Measurements from ENCODE around the gene G0S2.

Gene G0S2

DNA sequence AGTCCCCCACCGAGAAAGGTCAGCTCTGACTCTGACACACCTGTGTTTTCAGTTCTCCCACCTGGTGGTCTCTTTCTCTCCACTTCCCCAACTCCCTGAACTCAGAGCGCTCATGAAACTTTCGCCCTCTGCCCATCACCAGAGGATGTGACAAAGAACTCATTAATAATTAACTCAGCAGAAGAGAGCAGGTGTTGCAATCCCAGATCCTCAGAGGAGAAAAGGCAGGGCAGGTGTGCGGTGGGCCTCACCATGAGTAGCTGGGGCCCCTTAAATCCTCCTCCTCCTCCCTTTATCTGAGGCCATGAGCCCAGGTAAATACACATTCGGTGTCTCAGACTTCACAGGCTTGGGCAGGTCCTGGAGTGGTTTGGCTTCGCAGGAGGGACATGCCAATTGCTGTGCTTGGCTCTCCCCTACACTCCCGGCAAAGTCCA, 21.3 kb upstream of the G0S2 start:
- H3K4me3 ChIP-seq (replicated peaks; ENCODE audit: insufficient read depth, low read length) = no peak overlapping the region
- H3K27ac ChIP-seq (replicated peaks) = no peak overlapping the region
- no peaks in the 10 kb centered on the region for H3K27me3 ChIP-seq (ENCODE audit: insufficient read depth, poor library complexity, severe bottlenecking)
- TF ChIP-seq, protein P1, sequence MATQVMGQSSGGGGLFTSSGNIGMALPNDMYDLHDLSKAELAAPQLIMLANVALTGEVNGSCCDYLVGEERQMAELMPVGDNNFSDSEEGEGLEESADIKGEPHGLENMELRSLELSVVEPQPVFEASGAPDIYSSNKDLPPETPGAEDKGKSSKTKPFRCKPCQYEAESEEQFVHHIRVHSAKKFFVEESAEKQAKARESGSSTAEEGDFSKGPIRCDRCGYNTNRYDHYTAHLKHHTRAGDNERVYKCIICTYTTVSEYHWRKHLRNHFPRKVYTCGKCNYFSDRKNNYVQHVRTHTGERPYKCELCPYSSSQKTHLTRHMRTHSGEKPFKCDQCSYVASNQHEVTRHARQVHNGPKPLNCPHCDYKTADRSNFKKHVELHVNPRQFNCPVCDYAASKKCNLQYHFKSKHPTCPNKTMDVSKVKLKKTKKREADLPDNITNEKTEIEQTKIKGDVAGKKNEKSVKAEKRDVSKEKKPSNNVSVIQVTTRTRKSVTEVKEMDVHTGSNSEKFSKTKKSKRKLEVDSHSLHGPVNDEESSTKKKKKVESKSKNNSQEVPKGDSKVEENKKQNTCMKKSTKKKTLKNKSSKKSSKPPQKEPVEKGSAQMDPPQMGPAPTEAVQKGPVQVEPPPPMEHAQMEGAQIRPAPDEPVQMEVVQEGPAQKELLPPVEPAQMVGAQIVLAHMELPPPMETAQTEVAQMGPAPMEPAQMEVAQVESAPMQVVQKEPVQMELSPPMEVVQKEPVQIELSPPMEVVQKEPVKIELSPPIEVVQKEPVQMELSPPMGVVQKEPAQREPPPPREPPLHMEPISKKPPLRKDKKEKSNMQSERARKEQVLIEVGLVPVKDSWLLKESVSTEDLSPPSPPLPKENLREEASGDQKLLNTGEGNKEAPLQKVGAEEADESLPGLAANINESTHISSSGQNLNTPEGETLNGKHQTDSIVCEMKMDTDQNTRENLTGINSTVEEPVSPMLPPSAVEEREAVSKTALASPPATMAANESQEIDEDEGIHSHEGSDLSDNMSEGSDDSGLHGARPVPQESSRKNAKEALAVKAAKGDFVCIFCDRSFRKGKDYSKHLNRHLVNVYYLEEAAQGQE (IDR thresholded peaks at IDR 0.05; ENCODE audit: insufficient replicate concordance, low read depth) = no peak
- TF ChIP-seq SPI1 (IDR thresholded peaks at IDR 0.05; ENCODE audit: borderline replicate concordance, low read depth) (no peak), GABPA (IDR thresholded peaks at IDR 0.05; ENCODE audit: low read depth) (no peak), POLR2AphosphoS5 (IDR thresholded peaks at IDR 0.05; ENCODE audit: low read depth) (no peak), CTCF (IDR thresholded peaks at IDR 0.05; ENCODE audit: insufficient read depth, low read length) (no peak)
- DNase-seq (ENCODE audit: low read depth in 1 of 2, low spot score in 1 of 2) = no peak

DNA sequence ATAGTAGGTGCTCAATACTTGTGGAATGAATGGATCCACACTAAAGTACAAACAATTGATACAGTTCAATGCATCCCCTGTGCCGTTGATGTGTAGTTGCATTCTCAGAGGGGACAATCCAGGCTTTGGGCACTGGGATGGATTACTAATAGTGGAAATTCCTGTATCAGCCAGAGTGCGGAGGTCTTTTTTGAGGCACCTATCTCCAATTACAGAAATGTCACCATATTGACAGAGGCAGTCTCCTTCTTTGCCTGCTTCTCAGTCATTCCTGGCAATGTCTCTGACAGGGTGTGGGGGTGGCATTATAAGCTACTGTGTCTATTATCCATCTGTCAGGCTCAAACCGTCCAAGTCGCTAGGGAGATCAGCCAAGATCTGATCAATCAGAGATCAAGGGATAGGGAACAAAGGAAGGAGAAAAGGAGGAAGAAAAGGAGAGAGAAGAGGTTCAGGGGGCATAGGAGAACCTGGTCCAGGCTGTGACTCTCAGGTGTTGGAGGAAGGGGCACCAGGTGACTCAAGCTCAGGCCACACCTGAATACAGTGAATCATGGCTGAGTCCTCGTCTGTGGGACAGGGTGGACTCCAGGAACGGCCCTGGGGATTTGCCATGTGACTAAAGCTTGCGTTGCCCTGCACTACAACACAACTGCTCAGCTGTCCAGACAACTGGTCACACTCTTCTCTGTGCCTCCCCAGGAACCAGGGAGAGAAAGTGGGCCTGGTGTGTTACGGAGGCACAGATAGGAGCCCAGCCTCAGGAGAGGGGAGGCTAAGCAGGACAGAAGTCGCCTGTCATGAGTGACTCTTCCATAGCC, 19.6 kb upstream of the G0S2 start:
- H3K27ac ChIP-seq (replicated peaks) = no peak overlapping the region
- DNase-seq (ENCODE audit: low read depth in 1 of 2, low spot score in 1 of 2) = no peak

More for the DNA sequence above, 19.6 kb upstream of the G0S2 start:
- H3K4me3 ChIP-seq (replicated peaks; ENCODE audit: insufficient read depth, low read length) = no peak overlapping the region
- H3K27me3 ChIP-seq (ENCODE audit: insufficient read depth, poor library complexity, severe bottlenecking) = no peaks in the 10 kb centered on the region
- TF ChIP-seq GABPA (IDR thresholded peaks at IDR 0.05; ENCODE audit: low read depth) (no peak), CTCF (IDR thresholded peaks at IDR 0.05; ENCODE audit: insufficient read depth, low read length) (no peak), POLR2AphosphoS5 (IDR thresholded peaks at IDR 0.05; ENCODE audit: low read depth) (no peak), SPI1 (IDR thresholded peaks at IDR 0.05; ENCODE audit: borderline replicate concordance, low read depth) (no peak)
- TF ChIP-seq, protein P1 (IDR thresholded peaks at IDR 0.05; ENCODE audit: insufficient replicate concordance, low read depth) = no peak

Measured in HL-60 (cell line).